Neural cell (in vitro differentiated cells): ENCODE measurements around the gene HAPSTR1. TPM values are rescaled to one million over a fixed set of nuclear protein-coding genes. Genes with fewer than 3 reads are reported as not detected.

ENCODE experiments used
- H2AFZ ChIP-seq: fragments of 200-600, 300-800 bp; sonication (generic), shearing (Covaris generic); 2 replicates; pipeline ENCODE4 v1.6.0; 2014; ENCODE audit warnings: low read depth, mild to moderate bottlenecking, antibody characterized with exemption, low read length, moderate library complexity
- H3F3A ChIP-seq: fragments of 200-600 bp; shearing (Covaris generic); 2 replicates; pipeline ENCODE4 v1.6.1; 2016; ENCODE audit warnings: mild to moderate bottlenecking, moderate library complexity, mixed read lengths, antibody characterized with exemption, low read length; ENCODE audit not compliant: insufficient read depth, poor library complexity, severe bottlenecking
- H3K27ac ChIP-seq: fragments of 200-600, 300-800 bp; sonication (generic), shearing (Covaris generic); 2 replicates; pipeline ENCODE4 v1.5.1; 2014; ENCODE audit warnings: mild to moderate bottlenecking, low read length, moderate library complexity
- H3K27me3 ChIP-seq: fragments of 300-800, 200-600 bp; sonication (generic), shearing (Covaris generic); 2 replicates; pipeline ENCODE4 v1.6.0; 2014; ENCODE audit warnings: mild to moderate bottlenecking, low read depth, low read length, moderate library complexity; ENCODE audit not compliant: insufficient read depth
- H3K36me3 ChIP-seq: fragments of 300-800, 200-600 bp; sonication (generic), shearing (Covaris generic); 2 replicates; pipeline ENCODE4 v1.5.1; 2014; ENCODE audit warnings: mild to moderate bottlenecking, antibody characterized with exemption, low read length, moderate library complexity; ENCODE audit not compliant: insufficient read depth
- H3K4me2 ChIP-seq: fragments of 300-800, 200-600 bp; sonication (generic), shearing (Covaris generic); 2 replicates; pipeline ENCODE4 v1.6.0; 2014; ENCODE audit warnings: mild to moderate bottlenecking, low read length
- H3K4me3 ChIP-seq: fragments of 300-800, 200-600 bp; sonication (generic), shearing (Covaris generic); 2 replicates; pipeline ENCODE4 v1.5.1; 2014; ENCODE audit warnings: mild to moderate bottlenecking, low read length, moderate library complexity
- H3K79me2 ChIP-seq: fragments of 200-600 bp; shearing (Covaris generic); replicated peaks from 2 replicates; pipeline ENCODE4 v1.6.0; 2014; ENCODE audit warnings: mild to moderate bottlenecking, low read length, moderate library complexity; ENCODE audit not compliant: insufficient read depth
- H3K9ac ChIP-seq: fragments of 300-800, 200-600 bp; sonication (generic), shearing (Covaris generic); 2 replicates; pipeline ENCODE4 v1.6.1; 2016; ENCODE audit warnings: mild to moderate bottlenecking, low read length, mixed read lengths
- H3K9me2 ChIP-seq: fragments of 200-600 bp; shearing (Covaris generic); 2 replicates; pipeline ENCODE4 v1.6.1; 2016; ENCODE audit warnings: mild to moderate bottlenecking, low read length, mixed read lengths; ENCODE audit not compliant: insufficient read depth
- H3K9me3 ChIP-seq: fragments of 200-600, 300-800 bp; sonication (generic), shearing (Covaris generic); 2 replicates; pipeline ENCODE4 v1.6.1; 2016; ENCODE audit warnings: mild to moderate bottlenecking, mixed run types, low read length, moderate library complexity, mixed read lengths
- H4K20me1 ChIP-seq: fragments of 200-600 bp; shearing (Covaris generic); 2 replicates; pipeline ENCODE4 v1.6.1; 2016; ENCODE audit warnings: mild to moderate bottlenecking, mixed run types; ENCODE audit not compliant: insufficient read depth
- CTCF ChIP-seq: fragments of 450-650 bp; IDR thresholded peaks from 2 replicates; pipeline ENCODE4 v1.5.1; 2014; ENCODE audit warnings: antibody characterized with exemption, mild to moderate bottlenecking, moderate library complexity; ENCODE audit not compliant: poor library complexity, severe bottlenecking
- EP300 ChIP-seq: fragments of 450-650 bp; conservative IDR thresholded peaks from 2 replicates; pipeline ENCODE4 v1.6.1; 2014; ENCODE audit warnings: antibody characterized with exemption, mild to moderate bottlenecking, moderate library complexity; ENCODE audit not compliant: poor library complexity, severe bottlenecking
- EZH2 ChIP-seq: fragments of 200-600, 300-800 bp; shearing (Covaris generic), sonication (generic); IDR thresholded peaks from 2 replicates; pipeline ENCODE4 v1.6.1; 2014; ENCODE audit warnings: antibody characterized with exemption, low read length, borderline replicate concordance, mild to moderate bottlenecking; ENCODE audit not compliant: insufficient read depth, poor library complexity, severe bottlenecking
- MXI1 ChIP-seq: fragments of 450-650 bp; conservative IDR thresholded peaks from 2 replicates; pipeline ENCODE4 v1.6.1; 2014; ENCODE audit warnings: antibody characterized with exemption, mild to moderate bottlenecking; ENCODE audit not compliant: poor library complexity, severe bottlenecking
- POLR2AphosphoS5 ChIP-seq: IDR thresholded peaks from 2 replicates; pipeline ENCODE4 v1.6.1; 2012
- RAD21 ChIP-seq: fragments of 450-650 bp; conservative IDR thresholded peaks from 2 replicates; pipeline ENCODE4 v1.6.1; 2014; ENCODE audit warnings: antibody characterized with exemption, mild to moderate bottlenecking, moderate library complexity
- REST ChIP-seq: IDR thresholded peaks from 2 replicates; pipeline ENCODE4 v1.6.1; 2012; ENCODE audit warnings: borderline replicate concordance
- SMC3 ChIP-seq: fragments of 450-650 bp; conservative IDR thresholded peaks from 2 replicates; pipeline ENCODE4 v1.6.1; 2014; ENCODE audit warnings: antibody characterized with exemption, mild to moderate bottlenecking, moderate library complexity; ENCODE audit not compliant: poor library complexity
- TAF1 ChIP-seq: IDR thresholded peaks from 2 replicates; pipeline ENCODE4 v1.6.1; 2012; ENCODE audit warnings: low read depth
- polyA plus RNA-seq: library from polyadenylated mRNA; depleted of rRNA; stranded (reverse); fragments of >200 nt; gene quantifications from 2 replicates; pipeline ENCODE4 v1.2.3, GENCODE V29; 2014

HAPSTR1 gene
- polyA plus RNA-seq, 1 donor from 2014 or later: 60.7 TPM

GRCh38 chr16:9049241-9049640, 42.2 kb upstream of the HAPSTR1 start:
- Histone ChIP-seq H3F3A (no peaks in the 10 kb centered on the region), H4K20me1 (no peaks in the 10 kb centered on the region), H3K9ac (no peak overlapping the region), H3K9me2 (no peaks in the 10 kb centered on the region), H3K79me2 (no peaks in the 10 kb centered on the region), H3K9me3 (no peaks in the 10 kb centered on the region), H3K4me2 (no peak overlapping the region), H3K4me3 (no peak overlapping the region), H3K27me3 (no peaks in the 10 kb centered on the region), H2AFZ (no peak overlapping the region), H3K36me3 (no peaks in the 10 kb centered on the region), H3K27ac (no peak overlapping the region)
- TF ChIP-seq SMC3: no peak
- no peak for TF ChIP-seq CTCF
- TF ChIP-seq RAD21: no peak
- no peak for TF ChIP-seq REST
- no peak for TF ChIP-seq POLR2AphosphoS5

DNA sequence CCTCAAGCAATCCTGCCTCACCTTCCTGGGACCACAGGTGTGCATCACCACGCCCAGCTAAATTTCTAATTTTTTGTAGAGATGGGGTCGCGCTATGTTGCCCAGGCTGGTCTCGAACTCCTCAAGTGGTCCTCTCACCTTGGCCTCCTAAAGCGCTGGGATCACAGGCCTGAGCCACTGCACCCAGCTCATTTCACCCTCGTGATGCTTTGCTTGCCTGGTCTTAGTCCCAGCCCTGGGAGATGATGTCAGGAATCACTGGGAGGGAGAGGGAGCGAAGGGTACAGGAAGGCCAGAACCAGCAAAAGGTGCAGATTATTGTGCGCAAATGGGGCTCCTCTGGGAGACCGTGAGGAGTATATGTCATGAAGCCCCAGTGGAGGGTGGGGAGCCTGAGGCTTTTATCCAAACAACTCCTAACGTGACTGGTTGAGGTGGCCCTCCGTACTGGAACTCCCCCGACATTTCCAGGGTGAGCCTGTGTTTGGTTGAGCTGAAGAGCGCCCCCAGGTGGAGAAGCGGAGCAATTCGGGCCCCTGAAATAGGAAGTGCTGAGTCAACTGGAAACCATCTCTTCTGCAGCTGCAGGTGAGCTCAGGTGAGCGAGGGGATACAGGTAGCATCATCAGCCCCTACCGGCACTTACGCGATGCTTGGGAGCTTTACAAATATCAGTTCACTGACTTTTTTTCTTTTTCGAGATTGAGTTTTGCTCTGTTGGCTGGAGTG, 41.2 kb upstream of the HAPSTR1 start:
- no peaks in the 10 kb centered on the region for H3K27me3 ChIP-seq
- no peak overlapping the region for H3K4me3 ChIP-seq
- H3K9me3 ChIP-seq: no peaks in the 10 kb centered on the region
- no peaks in the 10 kb centered on the region for H4K20me1 ChIP-seq
- no peaks in the 10 kb centered on the region for H3K36me3 ChIP-seq
- TF ChIP-seq POLR2AphosphoS5 (no peak), CTCF (no peak), MXI1 (no peak), RAD21 (no peak), TAF1 (no peak), SMC3 (no peak), EP300 (no peak), REST (no peak), EZH2 (no peak)
- no peaks in the 10 kb centered on the region for H3K9me2 ChIP-seq
- no peak overlapping the region for H3K4me2 ChIP-seq
- H3K79me2 ChIP-seq: no peaks in the 10 kb centered on the region
- H3K9ac ChIP-seq: no peak overlapping the region
- no peaks in the 10 kb centered on the region for H3F3A ChIP-seq
- no peak overlapping the region for H3K27ac ChIP-seq
- no peak overlapping the region for H2AFZ ChIP-seq
